Natural killer cell (primary cell): Measurements from ENCODE around the gene MAF. TPM values are rescaled to one million over a fixed set of nuclear protein-coding genes. Genes with fewer than 3 reads are reported as not detected.

Experiments used
- ATAC-seq, 3 donors: fragments of 150-1000 bp in 2 of 3; fragments of 200-7000 bp in 1 of 3; cut with Tn5 transposase; 1 replicate in 1 of 3; 2 replicates in 2 of 3; pipeline ENCODE4 v1.10.0; 2021; ENCODE audit warnings: mild to moderate bottlenecking in 2 of 3, moderate library complexity in 2 of 3
- DNase-seq, 2 donors: peaks; one replicate each; pipeline versions ENCODE4 v3.0.0 to v3.0.0-alpha.2; 2013 to 2021; ENCODE audit warnings: mixed read lengths in 1 of 2
- H3K27ac ChIP-seq: one replicate; pipeline ENCODE4 v1.5.1; 2013; ENCODE audit warnings: mild to moderate bottlenecking, low read length
- H3K27me3 ChIP-seq: one replicate; pipeline ENCODE4 v1.6.1; 2013; ENCODE audit warnings: low read length; ENCODE audit not compliant: control insufficient read depth, insufficient read depth
- H3K36me3 ChIP-seq: one replicate; pipeline ENCODE4 v1.6.1; 2013; ENCODE audit warnings: low read length; ENCODE audit not compliant: control insufficient read depth, insufficient read depth
- H3K4me1 ChIP-seq: one replicate; pipeline ENCODE4 v1.6.1; 2013; ENCODE audit warnings: low read length; ENCODE audit not compliant: control insufficient read depth, insufficient read depth
- H3K4me3 ChIP-seq: one replicate; pipeline ENCODE4 v1.5.1; 2013; ENCODE audit warnings: low read length
- H3K9me3 ChIP-seq: one replicate; pipeline ENCODE4 v1.6.1; 2013; ENCODE audit warnings: low read length; ENCODE audit not compliant: control insufficient read depth, insufficient read depth
- H3K27ac Mint-ChIP-seq, 2 donors: one replicate each; pipeline ENCODE4 v1.8.0; 2022; ENCODE audit warnings: mild to moderate bottlenecking in 2 of 2, mixed read lengths in 2 of 2, moderate library complexity in 1 of 2
- H3K27me3 Mint-ChIP-seq, 2 donors: one replicate each; pipeline ENCODE4 v1.8.0; 2022; ENCODE audit warnings: low read depth in 2 of 2, mixed read lengths in 2 of 2
- H3K36me3 Mint-ChIP-seq: one replicate; pipeline ENCODE4 v1.8.0; 2022; ENCODE audit warnings: mixed read lengths
- H3K4me1 Mint-ChIP-seq, 2 donors: one replicate each; pipeline ENCODE4 v1.8.0; 2022; ENCODE audit warnings: mixed read lengths in 2 of 2
- H3K4me3 Mint-ChIP-seq: one replicate; pipeline ENCODE4 v1.8.0; 2022; ENCODE audit warnings: mild to moderate bottlenecking, moderate library complexity, mixed read lengths
- H3K9me3 Mint-ChIP-seq, 2 donors: one replicate each; pipeline ENCODE4 v1.8.0; 2022; ENCODE audit warnings: mixed read lengths in 2 of 2
- CTCF ChIP-seq: fragments of 200-600 bp; IDR thresholded peaks from one replicate; pipeline ENCODE4 v1.8.0; 2022; ENCODE audit warnings: antibody characterized with exemption
- WGBS: methylation state at CpG from one replicate; pipeline ENCODE4 v1.1.7; 2013; ENCODE audit warnings: missing lambda C conversion rate; ENCODE audit not compliant: insufficient coverage; 5-methylcytosine and 5-hydroxymethylcytosine counted together
- intact Hi-C: fragments of 100-400 bp; cut with micrococcal nuclease; formaldehyde crosslinking; loops from one replicate; pipeline ENCODE4 v1.14.2; 2022
- total RNA-seq, 4 donors: library from RNA; stranded (reverse); fragments of 120-200 nt in 1 of 4; gene quantifications; one replicate each; pipeline versions ENCODE4 v1.2.3 to v1.2.4, GENCODE V29; 2013 to 2022

The MAF gene
- total RNA-seq, 3 donors from 2014 or later (not counting 1 experiment from before 2014, with no cell fraction given) = 24.0 to 50.1 (median 27.1) TPM

GRCh38 chr16:79562166-79562823 is 38.2 kb downstream of the MAF start:
- TF ChIP-seq CTCF = no peak
- Mint-ChIP-seq H3K4me3 (no peak overlapping the region), H3K27me3 (peaks cover 22 to 53% of the 10 kb centered on the region in 2 donors), H3K9me3 (no peaks in the 10 kb centered on the region), H3K27ac (no peak overlapping the region), H3K36me3 (no peaks in the 10 kb centered on the region), H3K4me1 (no peaks in the 10 kb centered on the region)
- no peak for DNase-seq
- ATAC-seq = no peak
- Histone ChIP-seq H3K27me3 (no peaks in the 10 kb centered on the region), H3K9me3 (no peaks in the 10 kb centered on the region), H3K4me3 (no peak overlapping the region), H3K4me1 (no peaks in the 10 kb centered on the region), H3K36me3 (no peaks in the 10 kb centered on the region), H3K27ac (no peak overlapping the region)
- 79% methylated on average over 4 of the region's 5 CpGs for WGBS
- intact Hi-C loops = no loop called here

GRCh38 chr16:79561729-79562128 is 38.8 kb downstream of the MAF start:
- Mint-ChIP-seq H3K4me1 (no peaks in the 10 kb centered on the region), H3K27ac (no peak overlapping the region), H3K36me3 (no peaks in the 10 kb centered on the region), H3K27me3 (peaks cover 22 to 59% of the 10 kb centered on the region in 2 donors), H3K9me3 (no peaks in the 10 kb centered on the region), H3K4me3 (no peak overlapping the region)
- 94% methylated on average over 4 of the region's 5 CpGs for WGBS
- H3K27ac ChIP-seq = no peak overlapping the region
- no peaks in the 10 kb centered on the region for H3K27me3 ChIP-seq
- no peaks in the 10 kb centered on the region for H3K4me1 ChIP-seq
- DNase-seq = no peak
- TF ChIP-seq CTCF = no peak
- intact Hi-C loops = no loop called here
- ATAC-seq = no peak
- H3K4me3 ChIP-seq = no peak overlapping the region
- H3K36me3 ChIP-seq = no peaks in the 10 kb centered on the region
- H3K9me3 ChIP-seq = no peaks in the 10 kb centered on the region

- DNase-seq (no peak), ATAC-seq (no peak)
- Histone ChIP-seq H3K4me1 (no peaks in the 10 kb centered on the region), H3K9me3 (no peaks in the 10 kb centered on the region), H3K27ac (no peak overlapping the region), H3K36me3 (no peaks in the 10 kb centered on the region), H3K27me3 (no peaks in the 10 kb centered on the region), H3K4me3 (no peak overlapping the region)
- Mint-ChIP-seq H3K4me3 (no peak overlapping the region), H3K9me3 (peaks cover 2 to 3% of the 10 kb centered on the region in 2 donors), H3K27me3 (peaks cover 22 to 63% of the 10 kb centered on the region in 2 donors), H3K36me3 (no peaks in the 10 kb centered on the region), H3K27ac (no peak overlapping the region), H3K4me1 (no peaks in the 10 kb centered on the region)
- intact Hi-C loops = no loop called here
- WGBS = 91% methylated on average over 1 of the region's 1 CpG
- TF ChIP-seq CTCF = no peak
Observed at GRCh38 chr16:79560923-79561322, 39.6 kb downstream of the MAF start.

GRCh38 chr16:79560318-79560717 is 40.2 kb downstream of the MAF start:
- 81% methylated on average over 2 of the region's 2 CpGs for WGBS
- intact Hi-C loops = no loop called here
- Mint-ChIP-seq H3K4me1 (no peaks in the 10 kb centered on the region), H3K27ac (no peak overlapping the region), H3K9me3 (peaks cover 2 to 3% of the 10 kb centered on the region in 2 donors), H3K36me3 (no peaks in the 10 kb centered on the region), H3K4me3 (no peak overlapping the region), H3K27me3 (peaks cover 18 to 63% of the 10 kb centered on the region in 2 donors)
- Histone ChIP-seq H3K9me3 (no peaks in the 10 kb centered on the region), H3K27me3 (no peaks in the 10 kb centered on the region), H3K36me3 (no peaks in the 10 kb centered on the region), H3K4me3 (no peak overlapping the region), H3K4me1 (no peaks in the 10 kb centered on the region), H3K27ac (no peak overlapping the region)
- no peak for DNase-seq
- ATAC-seq = no peak
- no peak for TF ChIP-seq CTCF
